GM12878 (cell line): ENCODE results near the gene KCNC1. TPM values are rescaled to one million over a fixed set of nuclear protein-coding genes. Genes with fewer than 3 reads are reported as not detected.

Experiments used
- PML ChIP-seq: IDR thresholded peaks from 2 replicates; pipeline ENCODE4 v1.6.1; 2012; ENCODE audit warnings: low read length, inconsistent platforms
- SUPT20H ChIP-seq: IDR thresholded peaks from 2 replicates; pipeline ENCODE4 v1.6.1; 2011; ENCODE audit warnings: low read depth, mild to moderate bottlenecking, low read length, moderate library complexity, borderline replicate concordance; ENCODE audit not compliant: control insufficient read depth
- polyA plus RNA-seq, 11 experiments: library from polyadenylated mRNA; depleted of rRNA in 4 of 11; unstranded in 6 of 11; stranded (reverse) in 5 of 11; fragments of >200 nt; fragmentation: Nextera tagmentation in 4 of 11; fragmentation: Illumina TruSeq in 1 of 11; extraction: Ambion mirVana in 4 of 11; extraction: Trizol in 1 of 11; gene quantifications; 1 replicate in 1 of 11; 2 replicates in 10 of 11; pipeline versions ENCODE4 v1.2.1 to v1.2.3, GENCODE V29; 2011 to 2016; ENCODE audit warnings: inconsistent platforms in 2 of 11, missing spikeins in 2 of 11, low read depth in 1 of 11
- total RNA-seq, 4 experiments: library from RNA; depleted of rRNA in 3 of 4; stranded (reverse); fragments of >200 nt in 3 of 4; fragmentation: Illumina TruSeq in 1 of 4; extraction: Trizol in 1 of 4; gene quantifications; 2 replicates each; pipeline versions ENCODE4 v1.2.1 to v1.2.3, GENCODE V29; 2013 to 2021
- TF ChIP-seq, protein P1 (sequence below): IDR thresholded peaks from 2 replicates; pipeline ENCODE4 v1.6.1; 2012; ENCODE audit warnings: improper control_type of control experiment, low read depth, low read length; ENCODE audit not compliant: insufficient replicate concordance
- TF ChIP-seq, protein P2 (sequence below): fragments of 450-650 bp; IDR thresholded peaks from 2 replicates; pipeline ENCODE4 v1.6.1; 2016; ENCODE audit warnings: mild to moderate bottlenecking, moderate library complexity, borderline replicate concordance

KCNC1 gene
- total and polyA plus RNA-seq, 10 of the 15 experiments (the other 5 are each of a cell fraction or from before 2014, with no cell fraction given), result 0.27 to 0.34 TPM; not detected in 8

DNA sequence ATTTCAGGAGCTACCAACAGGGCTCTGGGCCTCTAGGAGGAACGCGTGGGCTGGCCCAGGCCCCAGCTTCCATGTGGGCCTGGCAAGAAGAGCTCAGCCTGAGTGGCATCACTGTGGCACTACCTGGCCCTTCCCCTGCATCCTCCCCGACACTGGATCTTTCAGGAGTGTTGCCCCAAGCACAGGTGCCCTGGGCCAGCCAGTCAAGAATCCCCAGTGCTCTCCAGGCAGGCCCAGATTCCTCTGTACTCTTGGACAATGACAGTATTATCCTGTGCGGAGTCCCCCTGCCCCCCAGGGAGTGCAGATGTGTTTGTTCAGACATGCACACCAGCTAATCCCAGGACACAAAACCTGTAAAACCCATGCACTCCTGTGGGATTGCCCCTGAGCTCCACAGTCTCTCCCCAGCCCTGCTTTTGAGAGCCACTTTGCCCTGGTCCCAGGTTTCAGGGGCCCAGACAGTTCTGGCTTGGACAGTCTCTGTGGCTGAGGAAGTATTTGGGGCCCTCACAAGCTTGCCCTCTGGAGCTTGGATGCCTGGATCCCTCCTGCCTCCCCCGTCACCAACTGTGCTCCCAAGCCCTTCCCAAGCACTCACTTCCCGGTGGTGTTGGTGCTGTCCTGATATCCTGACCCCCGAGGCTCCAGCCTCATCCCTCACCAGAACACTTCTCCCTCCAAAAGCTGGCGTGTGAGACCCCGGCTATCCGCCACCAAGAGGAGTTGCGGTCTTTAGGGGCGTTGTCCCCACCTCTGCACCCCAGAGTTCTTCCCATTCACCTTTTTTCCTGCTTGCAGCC lies 39.9 kb downstream of the KCNC1 start (continued):
- TF ChIP-seq, protein P1, sequence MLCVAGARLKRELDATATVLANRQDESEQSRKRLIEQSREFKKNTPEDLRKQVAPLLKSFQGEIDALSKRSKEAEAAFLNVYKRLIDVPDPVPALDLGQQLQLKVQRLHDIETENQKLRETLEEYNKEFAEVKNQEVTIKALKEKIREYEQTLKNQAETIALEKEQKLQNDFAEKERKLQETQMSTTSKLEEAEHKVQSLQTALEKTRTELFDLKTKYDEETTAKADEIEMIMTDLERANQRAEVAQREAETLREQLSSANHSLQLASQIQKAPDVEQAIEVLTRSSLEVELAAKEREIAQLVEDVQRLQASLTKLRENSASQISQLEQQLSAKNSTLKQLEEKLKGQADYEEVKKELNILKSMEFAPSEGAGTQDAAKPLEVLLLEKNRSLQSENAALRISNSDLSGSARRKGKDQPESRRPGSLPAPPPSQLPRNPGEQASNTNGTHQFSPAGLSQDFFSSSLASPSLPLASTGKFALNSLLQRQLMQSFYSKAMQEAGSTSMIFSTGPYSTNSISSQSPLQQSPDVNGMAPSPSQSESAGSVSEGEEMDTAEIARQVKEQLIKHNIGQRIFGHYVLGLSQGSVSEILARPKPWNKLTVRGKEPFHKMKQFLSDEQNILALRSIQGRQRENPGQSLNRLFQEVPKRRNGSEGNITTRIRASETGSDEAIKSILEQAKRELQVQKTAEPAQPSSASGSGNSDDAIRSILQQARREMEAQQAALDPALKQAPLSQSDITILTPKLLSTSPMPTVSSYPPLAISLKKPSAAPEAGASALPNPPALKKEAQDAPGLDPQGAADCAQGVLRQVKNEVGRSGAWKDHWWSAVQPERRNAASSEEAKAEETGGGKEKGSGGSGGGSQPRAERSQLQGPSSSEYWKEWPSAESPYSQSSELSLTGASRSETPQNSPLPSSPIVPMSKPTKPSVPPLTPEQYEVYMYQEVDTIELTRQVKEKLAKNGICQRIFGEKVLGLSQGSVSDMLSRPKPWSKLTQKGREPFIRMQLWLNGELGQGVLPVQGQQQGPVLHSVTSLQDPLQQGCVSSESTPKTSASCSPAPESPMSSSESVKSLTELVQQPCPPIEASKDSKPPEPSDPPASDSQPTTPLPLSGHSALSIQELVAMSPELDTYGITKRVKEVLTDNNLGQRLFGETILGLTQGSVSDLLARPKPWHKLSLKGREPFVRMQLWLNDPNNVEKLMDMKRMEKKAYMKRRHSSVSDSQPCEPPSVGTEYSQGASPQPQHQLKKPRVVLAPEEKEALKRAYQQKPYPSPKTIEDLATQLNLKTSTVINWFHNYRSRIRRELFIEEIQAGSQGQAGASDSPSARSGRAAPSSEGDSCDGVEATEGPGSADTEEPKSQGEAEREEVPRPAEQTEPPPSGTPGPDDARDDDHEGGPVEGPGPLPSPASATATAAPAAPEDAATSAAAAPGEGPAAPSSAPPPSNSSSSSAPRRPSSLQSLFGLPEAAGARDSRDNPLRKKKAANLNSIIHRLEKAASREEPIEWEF, result no peak
- TF ChIP-seq, protein P2, sequence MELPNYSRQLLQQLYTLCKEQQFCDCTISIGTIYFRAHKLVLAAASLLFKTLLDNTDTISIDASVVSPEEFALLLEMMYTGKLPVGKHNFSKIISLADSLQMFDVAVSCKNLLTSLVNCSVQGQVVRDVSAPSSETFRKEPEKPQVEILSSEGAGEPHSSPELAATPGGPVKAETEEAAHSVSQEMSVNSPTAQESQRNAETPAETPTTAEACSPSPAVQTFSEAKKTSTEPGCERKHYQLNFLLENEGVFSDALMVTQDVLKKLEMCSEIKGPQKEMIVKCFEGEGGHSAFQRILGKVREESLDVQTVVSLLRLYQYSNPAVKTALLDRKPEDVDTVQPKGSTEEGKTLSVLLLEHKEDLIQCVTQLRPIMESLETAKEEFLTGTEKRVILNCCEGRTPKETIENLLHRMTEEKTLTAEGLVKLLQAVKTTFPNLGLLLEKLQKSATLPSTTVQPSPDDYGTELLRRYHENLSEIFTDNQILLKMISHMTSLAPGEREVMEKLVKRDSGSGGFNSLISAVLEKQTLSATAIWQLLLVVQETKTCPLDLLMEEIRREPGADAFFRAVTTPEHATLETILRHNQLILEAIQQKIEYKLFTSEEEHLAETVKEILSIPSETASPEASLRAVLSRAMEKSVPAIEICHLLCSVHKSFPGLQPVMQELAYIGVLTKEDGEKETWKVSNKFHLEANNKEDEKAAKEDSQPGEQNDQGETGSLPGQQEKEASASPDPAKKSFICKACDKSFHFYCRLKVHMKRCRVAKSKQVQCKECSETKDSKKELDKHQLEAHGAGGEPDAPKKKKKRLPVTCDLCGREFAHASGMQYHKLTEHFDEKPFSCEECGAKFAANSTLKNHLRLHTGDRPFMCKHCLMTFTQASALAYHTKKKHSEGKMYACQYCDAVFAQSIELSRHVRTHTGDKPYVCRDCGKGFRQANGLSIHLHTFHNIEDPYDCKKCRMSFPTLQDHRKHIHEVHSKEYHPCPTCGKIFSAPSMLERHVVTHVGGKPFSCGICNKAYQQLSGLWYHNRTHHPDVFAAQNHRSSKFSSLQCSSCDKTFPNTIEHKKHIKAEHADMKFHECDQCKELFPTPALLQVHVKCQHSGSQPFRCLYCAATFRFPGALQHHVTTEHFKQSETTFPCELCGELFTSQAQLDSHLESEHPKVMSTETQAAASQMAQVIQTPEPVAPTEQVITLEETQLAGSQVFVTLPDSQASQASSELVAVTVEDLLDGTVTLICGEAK, result no peak
- TF ChIP-seq SUPT20H (no peak), PML (no peak)
